HepG2 (cell line): ENCODE data around the gene SLC38A3. TPM values are rescaled to one million over a fixed set of nuclear protein-coding genes. Genes with fewer than 3 reads are reported as not detected.

Experiments
- CHD4 ChIP-seq: fragments of 200-600 bp; sonication (generic); IDR thresholded peaks from 2 replicates; pipeline ENCODE4 v1.7.0; 2017; ENCODE audit warnings: mild to moderate bottlenecking, low read length, borderline replicate concordance
- KDM5B ChIP-seq: sonication (generic); formaldehyde crosslinking; IDR thresholded peaks from 2 replicates; pipeline ENCODE4 v1.4.0; 2020; ENCODE audit warnings: missing genetic modification reagents, mild to moderate bottlenecking, borderline replicate concordance
- KMT2B ChIP-seq: IDR thresholded peaks from 2 replicates; pipeline ENCODE4 v1.6.1; 2016; ENCODE audit warnings: missing genetic modification reagents, missing compliant biosample characterization
- NCOR1 ChIP-seq: fragments of 200-600 bp; sonication (generic); IDR thresholded peaks from 2 replicates; pipeline ENCODE4 v1.7.0; 2017; ENCODE audit warnings: antibody characterized with exemption, low read length, borderline replicate concordance
- PRDM4 ChIP-seq: sonication (generic); formaldehyde crosslinking; IDR thresholded peaks from 2 replicates; pipeline ENCODE4 v1.9.0; 2021; ENCODE audit warnings: missing genetic modification reagents, borderline replicate concordance
- RAD51 ChIP-seq: fragments of 450-650 bp; IDR thresholded peaks from 2 replicates; pipeline ENCODE4 v1.6.1; 2016; ENCODE audit warnings: borderline replicate concordance
- SRSF9 ChIP-seq: fragments of 200-400 bp; formaldehyde crosslinking; IDR thresholded peaks from 2 replicates; pipeline ENCODE4 v1.6.1; 2018; ENCODE audit warnings: borderline replicate concordance, mild to moderate bottlenecking, low read depth, low read length; ENCODE audit not compliant: insufficient read depth, poor library complexity, severe bottlenecking
- TFAP4 ChIP-seq: sonication (generic); IDR thresholded peaks from 2 replicates; pipeline ENCODE4 v1.6.1; 2016; ENCODE audit warnings: low read depth, borderline replicate concordance
- THAP8 ChIP-seq: sonication (generic); formaldehyde crosslinking; IDR thresholded peaks from 2 replicates; pipeline ENCODE4 v1.5.1; 2020; ENCODE audit warnings: missing genetic modification reagents, mild to moderate bottlenecking, borderline replicate concordance
- ZBTB3 ChIP-seq: sonication (generic); formaldehyde crosslinking; IDR thresholded peaks from 2 replicates; pipeline ENCODE4 v1.4.0; 2020; ENCODE audit warnings: low read depth, mild to moderate bottlenecking, moderate library complexity, missing genetic modification reagents, borderline replicate concordance
- ZNF124 ChIP-seq: sonication (generic); formaldehyde crosslinking; IDR thresholded peaks from 2 replicates; pipeline ENCODE4 v1.4.0; 2020; ENCODE audit warnings: missing genetic modification reagents
- ZNF160 ChIP-seq: sonication (generic); formaldehyde crosslinking; IDR thresholded peaks from 2 replicates; pipeline ENCODE4 v1.8.0; 2022; ENCODE audit warnings: mild to moderate bottlenecking, inconsistent platforms, missing genetic modification reagents
- ZNF232 ChIP-seq: sonication (generic); formaldehyde crosslinking; IDR thresholded peaks from 2 replicates; pipeline ENCODE4 v1.4.0; 2020; ENCODE audit warnings: missing genetic modification reagents, borderline replicate concordance
- ZNF253 ChIP-seq: sonication (generic); formaldehyde crosslinking; IDR thresholded peaks from 2 replicates; pipeline ENCODE4 v1.8.0; 2022; ENCODE audit warnings: mild to moderate bottlenecking, missing genetic modification reagents, borderline replicate concordance
- ZNF407 ChIP-seq: sonication (generic); formaldehyde crosslinking; IDR thresholded peaks from one replicate; pipeline ENCODE4 v1.5.1; 2020; ENCODE audit warnings: mild to moderate bottlenecking, missing genetic modification reagents; ENCODE audit errors: not compliant biosample characterization
- polyA plus RNA-seq, 8 experiments: library from polyadenylated mRNA; depleted of rRNA in 3 of 8; stranded (reverse) in 7 of 8; unstranded in 1 of 8; fragments of >200 nt; fragmentation: Illumina TruSeq in 4 of 8; extraction: Trizol in 4 of 8; gene quantifications; 2 replicates each; pipeline versions ENCODE4 v1.2.1 to v1.2.3, GENCODE V29; 2011 to 2016; ENCODE audit warnings: low read depth in 4 of 8, missing spikeins in 1 of 8, mixed read lengths in 1 of 8; ENCODE audit not compliant: insufficient read depth in 1 of 8
- total RNA-seq, 5 experiments: library from RNA; depleted of rRNA; stranded (reverse); fragments of >200 nt; fragmentation: Illumina TruSeq; extraction: Trizol; gene quantifications; 2 replicates each; pipeline ENCODE4 v1.2.3, GENCODE V29; 2016; ENCODE audit warnings: low read depth in 1 of 5

SLC38A3 gene
- total and polyA plus RNA-seq, 2 of the 13 experiments (the other 11 are each of a cell fraction or from before 2014, with no cell fraction given) = 29.8 to 164 TPM

- TF ChIP-seq PRDM4 (CRISPR knock-in tag) (no peak), KMT2B (CRISPR knock-in tag) (no peak), ZNF160 (CRISPR knock-in tag) (peak; percentile 76), NCOR1 (peak; percentile 50; the same call in 1 of the 2 replicates), SRSF9 (no peak), ZNF232 (0 out of 2 replicates have a peak, but pooled peaks have one; percentile 40), CHD4 (no peak), ZNF253 (CRISPR knock-in tag) (no peak), KDM5B (CRISPR knock-in tag) (no peak; the same call in 1 of the 2 replicates), ZBTB3 (no peak), TFAP4 (peak; percentile 59; the same call in 1 of the 2 replicates), ZNF407 (CRISPR knock-in tag) (peak; percentile 88), ZNF124 (peak; percentile 15), THAP8 (CRISPR knock-in tag) (peak; percentile 41; the same call in 1 of the 2 replicates), RAD51 (no peak)
Measured at GRCh38 chr3:50260027-50260941, 55.2 kb downstream of the SLC38A3 start (continued).
